Immature natural killer cell (primary cell): ENCODE results near the gene FOXP1. TPM values are rescaled to one million over a fixed set of nuclear protein-coding genes. Genes with fewer than 3 reads are reported as not detected.

Experiments
- DNase-seq, 3 donors: peaks; one replicate each; pipeline ENCODE4 v3.0.0; 2022; ENCODE audit warnings: mixed read lengths in 1 of 3
- H3K27ac Mint-ChIP-seq, 6 donors: one replicate each; pipeline ENCODE4 v1.8.0; 2020; ENCODE audit warnings: mixed read lengths in 6 of 6, mild to moderate bottlenecking in 5 of 6, inconsistent platforms in 4 of 6, moderate library complexity in 3 of 6
- H3K27me3 Mint-ChIP-seq, 3 donors: one replicate each; pipeline ENCODE4 v1.8.0; 2020 to 2021; ENCODE audit warnings: low read depth in 3 of 3, mild to moderate bottlenecking in 3 of 3, mixed read lengths in 3 of 3, moderate library complexity in 3 of 3, inconsistent platforms in 1 of 3
- H3K36me3 Mint-ChIP-seq, 3 donors: one replicate each; pipeline ENCODE4 v1.8.0; 2020; ENCODE audit warnings: mixed read lengths in 3 of 3, inconsistent platforms in 2 of 3, mild to moderate bottlenecking in 2 of 3
- H3K4me1 Mint-ChIP-seq, 2 donors: one replicate each; pipeline ENCODE4 v1.8.0; 2020; ENCODE audit warnings: inconsistent platforms in 2 of 2, mild to moderate bottlenecking in 2 of 2, mixed read lengths in 2 of 2, moderate library complexity in 1 of 2
- H3K4me3 Mint-ChIP-seq, 5 donors: one replicate each; pipeline ENCODE4 v1.8.0; 2020; ENCODE audit warnings: mild to moderate bottlenecking in 5 of 5, mixed read lengths in 5 of 5, inconsistent platforms in 3 of 5, moderate library complexity in 3 of 5
- H3K9me3 Mint-ChIP-seq, 6 donors: one replicate each; pipeline ENCODE4 v1.8.0; 2020; ENCODE audit warnings: mild to moderate bottlenecking in 6 of 6, mixed read lengths in 6 of 6, inconsistent platforms in 4 of 6, moderate library complexity in 3 of 6
- polyA plus RNA-seq, 3 donors: library from polyadenylated mRNA; unstranded; fragments of 300-500 nt; fragmentation: Illumina TruSeq; gene quantifications; one replicate each; pipeline ENCODE4 v1.2.3, GENCODE V29; 2021

Gene FOXP1
- polyA plus RNA-seq, 3 donors from 2014 or later: 68.2 to 133 (median 84.0) TPM

GRCh38 chr3:71322154-71322553 is 261.4 kb downstream of the FOXP1 start:
- Mint-ChIP-seq H3K4me1 (peaks cover 0 to 3% of the 10 kb centered on the region in 2 donors), H3K27me3 (peaks cover 0 to 1% (median 0%) of the 10 kb centered on the region in 3 donors), H3K36me3 (peaks cover 0 to 9% (median 3%) of the 10 kb centered on the region in 3 donors), H3K9me3 (no peaks in the 10 kb centered on the region), H3K27ac (no peak overlapping the region), H3K4me3 (no peak overlapping the region)
- no peak for DNase-seq

GRCh38 chr3:71319771-71320170 is 263.8 kb downstream of the FOXP1 start:
- no peaks in the 10 kb centered on the region for H3K9me3 Mint-ChIP-seq
- no peak for DNase-seq
- no peak overlapping the region for H3K4me3 Mint-ChIP-seq
- no peaks in the 10 kb centered on the region for H3K36me3 Mint-ChIP-seq
- no peak overlapping the region for H3K27ac Mint-ChIP-seq
- H3K4me1 Mint-ChIP-seq: no peaks in the 10 kb centered on the region
- no peaks in the 10 kb centered on the region for H3K27me3 Mint-ChIP-seq

GRCh38 chr3:71318458-71318827 is 265.1 kb downstream of the FOXP1 start:
- H3K27ac Mint-ChIP-seq: no peak overlapping the region
- no peak overlapping the region for H3K4me3 Mint-ChIP-seq
- no peaks in the 10 kb centered on the region for H3K4me1 Mint-ChIP-seq
- DNase-seq: no peak
- H3K27me3 Mint-ChIP-seq: no peaks in the 10 kb centered on the region
- no peaks in the 10 kb centered on the region for H3K9me3 Mint-ChIP-seq
- H3K36me3 Mint-ChIP-seq: no peaks in the 10 kb centered on the region

GRCh38 chr3:71317749-71318457 is 265.6 kb downstream of the FOXP1 start:
- H3K4me3 Mint-ChIP-seq: no peak overlapping the region
- no peaks in the 10 kb centered on the region for H3K9me3 Mint-ChIP-seq
- H3K27me3 Mint-ChIP-seq: no peaks in the 10 kb centered on the region
- H3K4me1 Mint-ChIP-seq: no peaks in the 10 kb centered on the region
- H3K36me3 Mint-ChIP-seq: no peaks in the 10 kb centered on the region
- no peak overlapping the region for H3K27ac Mint-ChIP-seq
- no peak for DNase-seq

GRCh38 chr3:71317140-71317539 is 266.4 kb downstream of the FOXP1 start:
- H3K27ac Mint-ChIP-seq: no peak overlapping the region

GRCh38 chr3:71316066-71316777 is 267.3 kb downstream of the FOXP1 start:
- no peaks in the 10 kb centered on the region for H3K9me3 Mint-ChIP-seq
- H3K4me3 Mint-ChIP-seq: no peak overlapping the region
- H3K27ac Mint-ChIP-seq: no peak overlapping the region
- no peaks in the 10 kb centered on the region for H3K36me3 Mint-ChIP-seq
- peaks cover 0 to 4% (median 2%) of the 10 kb centered on the region in 3 donors for H3K27me3 Mint-ChIP-seq
- DNase-seq: no peak
- no peaks in the 10 kb centered on the region for H3K4me1 Mint-ChIP-seq

More at GRCh38 chr3:71317140-71317539, 266.4 kb downstream of the FOXP1 start:
- DNase-seq: no peak
- Mint-ChIP-seq H3K9me3 (no peaks in the 10 kb centered on the region), H3K36me3 (no peaks in the 10 kb centered on the region), H3K4me3 (no peak overlapping the region), H3K27me3 (peaks cover 0 to 2% (median 0%) of the 10 kb centered on the region in 3 donors), H3K4me1 (no peaks in the 10 kb centered on the region)

- H3K27ac Mint-ChIP-seq: no peak overlapping the region
- H3K36me3 Mint-ChIP-seq: no peaks in the 10 kb centered on the region
- no peak overlapping the region for H3K4me3 Mint-ChIP-seq
- H3K4me1 Mint-ChIP-seq: peaks cover 1% of the 10 kb centered on the region in 2 donors
- no peak for DNase-seq
- no peaks in the 10 kb centered on the region for H3K9me3 Mint-ChIP-seq
- H3K27me3 Mint-ChIP-seq: peaks cover 0 to 4% (median 2%) of the 10 kb centered on the region in 3 donors
These were observed 268.1 kb downstream of the FOXP1 start for GRCh38 chr3:71315431-71315830.

GRCh38 chr3:71313844-71314243 is 269.7 kb downstream of the FOXP1 start:
- Mint-ChIP-seq H3K4me1 (peaks cover 17% of the 10 kb centered on the region in 2 donors), H3K27ac (no peak overlapping the region), H3K9me3 (no peaks in the 10 kb centered on the region)

GRCh38 chr3:71312461-71312860 is 271.1 kb downstream of the FOXP1 start:
- H3K9me3 Mint-ChIP-seq: no peaks in the 10 kb centered on the region

More at GRCh38 chr3:71313844-71314243, 269.7 kb downstream of the FOXP1 start:
- no peak for DNase-seq
- Mint-ChIP-seq H3K27me3 (peaks cover 0 to 4% (median 2%) of the 10 kb centered on the region in 3 donors), H3K4me3 (no peak overlapping the region), H3K36me3 (no peaks in the 10 kb centered on the region)

GRCh38 chr3:71311661-71312046 is 271.9 kb downstream of the FOXP1 start:
- no peaks in the 10 kb centered on the region for H3K36me3 Mint-ChIP-seq
- no peak overlapping the region for H3K4me3 Mint-ChIP-seq
- peaks cover 30% of the 10 kb centered on the region in 2 donors for H3K4me1 Mint-ChIP-seq
- no peaks in the 10 kb centered on the region for H3K9me3 Mint-ChIP-seq
- DNase-seq: no peak
- no peak overlapping the region for H3K27ac Mint-ChIP-seq
- H3K27me3 Mint-ChIP-seq: peaks cover 0 to 4% (median 2%) of the 10 kb centered on the region in 3 donors

More at GRCh38 chr3:71312461-71312860, 271.1 kb downstream of the FOXP1 start:
- Mint-ChIP-seq H3K36me3 (no peaks in the 10 kb centered on the region), H3K4me1 (peaks cover 30% of the 10 kb centered on the region in 2 donors), H3K27ac (no peak overlapping the region), H3K27me3 (peaks cover 0 to 4% (median 2%) of the 10 kb centered on the region in 3 donors), H3K4me3 (no peak overlapping the region)
- DNase-seq: no peak

- DNase-seq: no peak
- Mint-ChIP-seq H3K27me3 (peaks cover 0 to 4% (median 3%) of the 10 kb centered on the region in 3 donors), H3K4me1 (peaks cover 31 to 32% of the 10 kb centered on the region in 2 donors), H3K9me3 (no peaks in the 10 kb centered on the region), H3K36me3 (no peaks in the 10 kb centered on the region), H3K4me3 (no peak overlapping the region), H3K27ac (no peak overlapping the region)
These were observed 272.4 kb downstream of the FOXP1 start for GRCh38 chr3:71310980-71311660.

- Mint-ChIP-seq H3K9me3 (no peaks in the 10 kb centered on the region), H3K4me3 (no peak overlapping the region), H3K4me1 (peaks cover 38% of the 10 kb centered on the region in 2 donors), H3K36me3 (no peaks in the 10 kb centered on the region), H3K27ac (peak overlapping the region in 1 of 6 donors; percentile 7), H3K27me3 (peaks cover 0 to 4% (median 3%) of the 10 kb centered on the region in 3 donors)
- DNase-seq: no peak
These were observed 273.1 kb downstream of the FOXP1 start for GRCh38 chr3:71310359-71310979.

- Mint-ChIP-seq H3K9me3 (no peaks in the 10 kb centered on the region), H3K4me3 (peak overlapping the region in 3 of 5 donors; percentile 6 to 62 (median 8)), H3K4me1 (peaks cover 44% of the 10 kb centered on the region in 2 donors), H3K27ac (peak overlapping the region in 2 of 6 donors; percentile 13 to 52), H3K27me3 (peaks cover 1 to 4% (median 3%) of the 10 kb centered on the region in 3 donors), H3K36me3 (no peaks in the 10 kb centered on the region)
- no peak for DNase-seq
These were observed 273.6 kb downstream of the FOXP1 start for GRCh38 chr3:71309886-71310285.
